ENCODE measurements around the gene PGLYRP3. TPM values are rescaled to one million over a fixed set of nuclear protein-coding genes. Genes with fewer than 3 reads are reported as not detected.

The PGLYRP3 gene
- total and polyA plus RNA-seq, 9 donors = not detected

- no peak for TF ChIP-seq EP300 (IDR thresholded peaks at IDR 0.05)
- TF ChIP-seq CTCF (IDR thresholded peaks at IDR 0.05) = no peak
- TF ChIP-seq POLR2A (IDR thresholded peaks at IDR 0.05) = no peak
- no peaks in the 10 kb centered on the region for H3K9me3 ChIP-seq
- no peak overlapping the region for H3K27ac ChIP-seq
- no peaks in the 10 kb centered on the region for H3K36me3 ChIP-seq
- H3K4me1 ChIP-seq (ENCODE audit: insufficient read depth) = peaks cover 2% of the 10 kb centered on the region
- intact Hi-C loops (cut with DNase I) = no loop called here
- H3K27me3 ChIP-seq = no peaks in the 10 kb centered on the region
- 87 to 94% (median 88%) methylated on average over 1 of the region's 1 CpG for WGBS, 3 donors
- DNase-seq = no peak
- H3K4me3 ChIP-seq = no peak overlapping the region
These were observed 47.3 kb downstream of the PGLYRP3 start for GRCh38 chr1:153265457-153265856.

GRCh38 chr1:153262462-153263157, 50.1 kb downstream of the PGLYRP3 start:
- intact Hi-C loops (cut with DNase I) = no loop called here
- 30 to 39% (median 31%) methylated on average over 10 of the region's 10 CpGs for WGBS, 3 donors
- no peak overlapping the region for H3K4me3 ChIP-seq

GRCh38 chr1:153262070-153262366, 50.7 kb downstream of the PGLYRP3 start:
- TF ChIP-seq CTCF (IDR thresholded peaks at IDR 0.05) (no peak), POLR2A (IDR thresholded peaks at IDR 0.05) (no peak), EP300 (IDR thresholded peaks at IDR 0.05) (no peak)
- DNase-seq = no peak
- Histone ChIP-seq H3K4me3 (no peak overlapping the region), H3K9me3 (no peaks in the 10 kb centered on the region), H3K27me3 (no peaks in the 10 kb centered on the region), H3K36me3 (no peaks in the 10 kb centered on the region), H3K4me1 (ENCODE audit: insufficient read depth) (peaks cover 2% of the 10 kb centered on the region), H3K27ac (no peak overlapping the region)
- WGBS, 3 donors = 15 to 24% (median 15%) methylated on average over 6 of the region's 6 CpGs
- intact Hi-C loops (cut with DNase I) = no loop called here

More at GRCh38 chr1:153262462-153263157, 50.1 kb downstream of the PGLYRP3 start:
- no peaks in the 10 kb centered on the region for H3K36me3 ChIP-seq
- no peaks in the 10 kb centered on the region for H3K27me3 ChIP-seq
- no peaks in the 10 kb centered on the region for H3K9me3 ChIP-seq
- H3K27ac ChIP-seq = no peak overlapping the region
- H3K4me1 ChIP-seq (ENCODE audit: insufficient read depth) = peaks cover 2% of the 10 kb centered on the region
- no peak for DNase-seq
- no peak for TF ChIP-seq CTCF (IDR thresholded peaks at IDR 0.05)
- no peak for TF ChIP-seq EP300 (IDR thresholded peaks at IDR 0.05)
- TF ChIP-seq POLR2A (IDR thresholded peaks at IDR 0.05) = no peak

- Histone ChIP-seq H3K9me3 (no peaks in the 10 kb centered on the region), H3K27me3 (no peaks in the 10 kb centered on the region), H3K4me1 (ENCODE audit: insufficient read depth) (peaks cover 2% of the 10 kb centered on the region), H3K27ac (no peak overlapping the region), H3K36me3 (no peaks in the 10 kb centered on the region), H3K4me3 (peak overlapping the region; percentile 43)
- TF ChIP-seq EP300 (IDR thresholded peaks at IDR 0.05) (no peak), POLR2A (IDR thresholded peaks at IDR 0.05) (no peak), CTCF (IDR thresholded peaks at IDR 0.05) (no peak)
- 1 to 3% (median 2%) methylated on average over 21 to 80 of the region's 80 CpGs for WGBS, 3 donors
- intact Hi-C loops (cut with DNase I) = no loop called here
- DNase-seq = peak; percentile 26 to 68 (median 51)
These were observed 51.3 kb downstream of the PGLYRP3 start for GRCh38 chr1:153261281-153262069.

Measured in ovary (tissue), 9 donors.